HG02588 (cell line): ENCODE measurements around the gene CHST15.

Experiments used
- ATAC-seq: cut with Tn5 transposase; IDR thresholded peaks from one replicate; pipeline ENCODE4 v1.9.1; 2021; ENCODE audit warnings: mild to moderate bottlenecking, moderate library complexity; ENCODE audit not compliant: unreplicated experiment

CHST15 gene

GRCh38 chr10:124066781-124067714, 26.4 kb downstream of the CHST15 start:
- ATAC-seq, result no peak

GRCh38 chr10:124066126-124066700, 27.2 kb downstream of the CHST15 start:
- ATAC-seq, result no peak

GRCh38 chr10:124065382-124066125, 27.8 kb downstream of the CHST15 start:
- no peak for ATAC-seq

- no peak for ATAC-seq
Observed at GRCh38 chr10:124064676-124065075, 28.7 kb downstream of the CHST15 start.

- ATAC-seq, result no peak
Observed at GRCh38 chr10:124063750-124064603, 29.4 kb downstream of the CHST15 start.

- no peak for ATAC-seq
Observed at GRCh38 chr10:124062390-124062789, 31.0 kb downstream of the CHST15 start.

GRCh38 chr10:124061030-124061429, 32.4 kb downstream of the CHST15 start:
- ATAC-seq, result no peak

- ATAC-seq, result no peak
Observed at GRCh38 chr10:124060148-124060720, 33.2 kb downstream of the CHST15 start.

- ATAC-seq, result no peak
Observed at GRCh38 chr10:124059551-124059950, 33.8 kb downstream of the CHST15 start.

- no peak for ATAC-seq
Observed at GRCh38 chr10:124058346-124059003, 34.9 kb downstream of the CHST15 start.

- no peak for ATAC-seq
Observed at GRCh38 chr10:124057601-124058000, 35.8 kb downstream of the CHST15 start.

- no peak for ATAC-seq
Observed at GRCh38 chr10:124056337-124056980, 36.9 kb downstream of the CHST15 start.

GRCh38 chr10:124053971-124054370, 39.4 kb downstream of the CHST15 start:
- no peak for ATAC-seq

GRCh38 chr10:124052561-124052960, 40.8 kb downstream of the CHST15 start:
- no peak for ATAC-seq

GRCh38 chr10:124050021-124051015, 43.1 kb downstream of the CHST15 start:
- ATAC-seq, result no peak

- no peak for ATAC-seq
Observed at GRCh38 chr10:124049484-124049883, 43.9 kb downstream of the CHST15 start.

GRCh38 chr10:124048371-124049290, 44.8 kb downstream of the CHST15 start:
- no peak for ATAC-seq
